Astrocyte of the cerebellum (primary cell): ENCODE data around the gene ZBTB16.
A peak's percentile ranks its signal among the peaks of the same experiment; 100 is the strongest.

Source experiments
- DNase-seq: peaks from one replicate; pipeline ENCODE4 v3.0.0-alpha.2; 2011; ENCODE audit warnings: low read depth
- H3K4me3 ChIP-seq: 2 replicates; pipeline ENCODE4 v1.5.1; 2011; ENCODE audit warnings: mild to moderate bottlenecking, low read depth, low read length, moderate library complexity
- in situ Hi-C: cut with HindIII; loops from 2 replicates; pipeline ENCODE4 v1.10.0; 2017; ENCODE audit warnings: low sequenced_read_pairs
- TF ChIP-seq, protein P1 (sequence below): IDR thresholded peaks from 2 replicates; pipeline ENCODE4 v1.5.1; 2012; ENCODE audit warnings: low read length, low read depth, moderate library complexity, mild to moderate bottlenecking; ENCODE audit errors: missing control alignments

The ZBTB16 gene

DNA sequence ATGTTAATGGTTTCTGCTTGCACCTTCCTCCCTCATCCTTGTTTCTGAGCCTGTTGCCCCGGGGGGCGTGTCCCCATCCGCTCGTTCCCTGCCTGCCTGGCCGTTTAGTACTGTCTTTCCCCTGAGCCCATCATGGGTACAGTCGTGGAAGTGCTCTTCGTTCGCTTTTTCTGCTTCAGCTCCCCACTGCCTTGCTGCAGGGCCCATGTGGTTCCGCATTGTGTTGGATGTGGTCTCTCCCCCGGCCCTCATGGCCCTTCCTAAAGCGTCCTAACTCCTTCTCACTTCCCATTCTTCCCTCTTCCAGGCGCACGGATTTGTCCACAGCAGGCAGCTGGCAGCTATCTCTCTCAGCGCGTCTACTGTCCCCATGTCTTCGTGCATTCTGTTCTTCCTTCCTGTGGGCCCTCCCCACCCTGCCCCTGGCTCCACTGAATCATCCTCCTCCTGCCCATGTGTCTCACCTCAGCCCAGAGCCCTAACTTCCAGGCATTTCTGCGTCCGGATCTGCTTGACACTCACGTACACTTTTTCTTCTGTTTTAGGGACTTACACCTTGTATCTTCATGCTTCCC, 98.1 kb downstream of the ZBTB16 start:
- in situ Hi-C loops, result no loop called here
- TF ChIP-seq, protein P1, sequence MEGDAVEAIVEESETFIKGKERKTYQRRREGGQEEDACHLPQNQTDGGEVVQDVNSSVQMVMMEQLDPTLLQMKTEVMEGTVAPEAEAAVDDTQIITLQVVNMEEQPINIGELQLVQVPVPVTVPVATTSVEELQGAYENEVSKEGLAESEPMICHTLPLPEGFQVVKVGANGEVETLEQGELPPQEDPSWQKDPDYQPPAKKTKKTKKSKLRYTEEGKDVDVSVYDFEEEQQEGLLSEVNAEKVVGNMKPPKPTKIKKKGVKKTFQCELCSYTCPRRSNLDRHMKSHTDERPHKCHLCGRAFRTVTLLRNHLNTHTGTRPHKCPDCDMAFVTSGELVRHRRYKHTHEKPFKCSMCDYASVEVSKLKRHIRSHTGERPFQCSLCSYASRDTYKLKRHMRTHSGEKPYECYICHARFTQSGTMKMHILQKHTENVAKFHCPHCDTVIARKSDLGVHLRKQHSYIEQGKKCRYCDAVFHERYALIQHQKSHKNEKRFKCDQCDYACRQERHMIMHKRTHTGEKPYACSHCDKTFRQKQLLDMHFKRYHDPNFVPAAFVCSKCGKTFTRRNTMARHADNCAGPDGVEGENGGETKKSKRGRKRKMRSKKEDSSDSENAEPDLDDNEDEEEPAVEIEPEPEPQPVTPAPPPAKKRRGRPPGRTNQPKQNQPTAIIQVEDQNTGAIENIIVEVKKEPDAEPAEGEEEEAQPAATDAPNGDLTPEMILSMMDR, result no peak
- DNase-seq, result no peak
- no peak overlapping the region for H3K4me3 ChIP-seq

DNA sequence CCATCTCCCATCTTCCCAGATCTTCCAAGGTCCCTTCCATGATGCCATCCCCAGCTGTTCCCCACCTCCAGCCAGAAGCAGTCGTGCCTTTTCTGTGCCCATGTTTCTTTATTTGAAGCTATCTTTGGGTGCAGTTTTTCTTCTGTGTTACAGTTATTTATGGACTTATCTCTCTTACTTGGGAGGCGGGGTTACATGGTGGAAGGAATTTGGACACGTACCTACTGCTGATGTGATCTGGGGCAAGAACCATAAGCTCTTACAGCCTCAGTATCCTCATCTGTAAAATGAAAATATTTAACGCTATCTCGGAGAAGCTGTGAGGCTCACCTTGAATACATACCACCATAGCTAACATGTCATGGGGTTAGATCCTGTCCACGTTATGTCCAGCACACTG, 98.9 kb downstream of the ZBTB16 start:
- in situ Hi-C loops, result no loop called here
- no peak for DNase-seq
- TF ChIP-seq, protein P1, result no peak

DNA sequence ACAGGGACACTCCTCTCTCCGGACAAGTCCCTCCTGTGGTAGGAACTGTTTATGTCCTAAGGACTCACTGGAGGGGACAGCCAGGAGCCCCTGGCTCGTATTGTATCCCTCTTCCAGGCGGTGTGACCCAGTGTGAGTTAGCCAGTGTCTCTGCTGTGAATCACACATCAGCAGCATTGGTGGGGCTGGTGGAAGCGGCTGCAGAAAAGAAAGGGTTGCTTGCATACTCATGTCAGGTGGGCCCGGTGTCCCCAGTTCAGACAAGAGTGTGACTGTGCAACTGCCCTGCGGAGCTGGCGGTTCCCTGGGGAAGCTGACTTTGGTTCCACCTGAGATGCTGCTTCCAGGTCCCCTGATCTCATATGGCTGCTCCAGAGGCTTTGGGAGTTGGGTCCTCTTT, 99.4 kb downstream of the ZBTB16 start:
- TF ChIP-seq, protein P1, result no peak
- in situ Hi-C loops, result no loop called here

More for the DNA sequence above, 98.9 kb downstream of the ZBTB16 start:
- H3K4me3 ChIP-seq, result no peak overlapping the region

DNA sequence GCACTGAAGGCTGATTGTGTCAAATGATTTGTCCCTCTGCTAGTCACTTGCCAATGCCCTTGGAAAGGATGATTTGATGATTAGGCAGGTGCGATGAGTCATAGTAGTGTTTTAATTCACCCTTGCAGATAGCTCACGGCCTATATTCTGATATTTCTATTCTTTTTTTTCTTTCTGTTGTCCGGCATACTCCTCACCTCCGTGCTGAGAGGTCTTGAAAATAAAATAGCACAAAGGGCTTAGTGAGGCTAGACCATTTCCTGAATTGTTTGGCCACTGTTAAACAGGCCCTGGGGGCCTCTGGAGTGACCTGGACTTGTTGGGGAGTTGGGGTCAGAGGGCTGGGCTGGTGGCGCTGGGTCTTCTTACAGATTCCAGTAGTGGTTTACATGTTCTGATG, 99.8 kb downstream of the ZBTB16 start:
- TF ChIP-seq, protein P1, result no peak
- in situ Hi-C loops, result no loop called here
- DNase-seq, result no peak
- no peak overlapping the region for H3K4me3 ChIP-seq

More for the DNA sequence above, 99.4 kb downstream of the ZBTB16 start:
- no peak for DNase-seq
- H3K4me3 ChIP-seq, result no peak overlapping the region

DNA sequence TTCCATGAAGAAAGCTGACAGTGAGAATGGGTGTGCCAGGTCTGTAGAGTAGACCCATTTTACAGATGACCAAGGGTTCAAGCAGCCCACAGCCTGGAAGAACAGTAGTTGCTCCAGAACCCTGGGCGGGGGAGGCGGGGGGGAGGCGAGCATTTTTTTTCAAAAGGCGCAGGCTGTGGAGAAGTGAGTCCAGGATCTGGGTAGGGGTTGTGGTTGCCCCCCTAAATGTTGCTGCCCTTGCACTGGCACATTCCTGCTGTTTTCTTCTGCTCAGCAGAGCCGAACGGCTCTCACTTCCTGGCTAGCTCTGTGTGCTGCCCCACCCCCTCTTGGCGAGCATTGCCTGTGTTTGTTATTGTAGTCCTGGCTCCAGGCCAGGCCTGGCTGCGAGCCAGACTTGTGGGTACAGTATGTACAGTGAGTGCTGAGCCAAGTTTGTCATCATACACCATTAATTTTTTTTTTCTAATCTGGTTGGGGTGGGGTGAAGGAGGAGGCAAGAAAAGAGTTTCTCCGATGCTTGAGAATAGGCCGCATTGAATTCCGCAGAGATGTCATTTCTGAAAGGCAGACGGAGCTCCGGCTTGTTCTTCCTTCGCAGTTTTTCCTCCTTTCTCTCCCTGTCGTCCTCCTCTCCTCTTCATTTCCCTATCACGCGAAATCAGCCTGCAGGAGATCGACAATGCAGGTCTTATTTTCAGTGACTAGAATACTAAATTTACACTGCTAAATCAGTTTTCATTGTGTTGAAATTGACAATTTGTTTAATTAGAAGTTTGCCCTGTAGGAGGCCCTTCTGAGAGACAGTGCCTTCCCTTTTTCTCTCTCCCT, 100.5 kb downstream of the ZBTB16 start:
- in situ Hi-C loops, result no loop called here
- H3K4me3 ChIP-seq, result no peak overlapping the region
- TF ChIP-seq, protein P1, result no peak
- DNase-seq, result peak; percentile 96

DNA sequence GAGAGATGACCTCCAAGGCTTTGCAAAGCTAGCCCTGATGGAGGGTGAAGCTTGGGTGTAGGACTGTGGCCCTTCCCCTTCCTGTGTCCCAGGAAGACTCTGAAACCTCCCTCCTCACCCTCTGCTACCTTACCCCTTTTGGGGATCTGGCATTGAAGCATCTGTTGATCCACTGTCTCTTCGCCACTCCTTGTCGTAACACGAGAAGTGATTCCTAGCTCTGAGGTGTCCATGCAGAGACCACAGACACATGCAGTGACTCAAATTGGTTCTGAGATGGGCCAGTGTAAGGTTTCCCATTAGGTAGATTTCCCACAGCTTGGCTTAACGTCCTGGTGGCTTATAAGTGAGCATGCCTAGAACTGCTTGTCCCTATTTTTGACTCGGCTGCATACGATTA, 101.4 kb downstream of the ZBTB16 start:
- TF ChIP-seq, protein P1, result no peak
- in situ Hi-C loops, result no loop called here
- DNase-seq, result no peak
- H3K4me3 ChIP-seq, result no peak overlapping the region
